ENCODE results near the gene TNRC6C. TPM values are rescaled to one million over a fixed set of nuclear protein-coding genes. Genes with fewer than 3 reads are reported as not detected.

Gene TNRC6C
- polyA plus RNA-seq, 3 donors = 0.38 to 0.80 (median 0.46) TPM

GRCh38 chr17:78013683-78014467 is 55.4 kb downstream of the TNRC6C start:
- Mint-ChIP-seq H3K27ac (peak overlapping the region in 1 of 7 donors; percentile 2), H3K36me3 (peaks cover 10 to 13% of the 10 kb centered on the region in 2 donors), H3K27me3 (ENCODE audit: low read depth in 3 of 3) (no peaks in the 10 kb centered on the region), H3K4me1 (peaks cover 12% of the 10 kb centered on the region), H3K4me3 (no peak overlapping the region), H3K9me3 (no peaks in the 10 kb centered on the region)
- H2AFZ ChIP-seq (ENCODE audit: insufficient read depth, low read depth, low read length, poor library complexity, severe bottlenecking) = no peak overlapping the region
- no peak overlapping the region for H3K4me3 ChIP-seq (replicated peaks in 1 of 3; ENCODE audit: low read depth in 2 of 3, low read length in 3 of 3)
- peaks cover 0 to 8% of the 10 kb centered on the region in 2 donors for H3K36me3 ChIP-seq (replicated peaks in 1 of 2; ENCODE audit: control insufficient read depth in 1 of 2, insufficient read depth in 2 of 2, low read length in 2 of 2)
- H3K79me2 ChIP-seq (ENCODE audit: insufficient read depth, low read length) = no peaks in the 10 kb centered on the region
- H3K27ac ChIP-seq (ENCODE audit: low read depth in 1 of 2, low read length in 2 of 2) = no peak overlapping the region
- peak; percentile 32 to 54 (median 50) for DNase-seq
- intact Hi-C loops (cut with micrococcal nuclease) = loop anchor here (1.0 to 5.0 kb wide), 3 partner anchors 241 to 472 kb away; no protein-coding TSS in a partner anchor
- no CpG with 5 or more reads among the region's 4 CpGs for WGBS (ENCODE audit: insufficient coverage)
- H3K4me1 ChIP-seq (ENCODE audit: control insufficient read depth in 1 of 2, insufficient read depth in 2 of 2, low read length in 2 of 2) = no peaks in the 10 kb centered on the region
- no peaks in the 10 kb centered on the region for H3K9me3 ChIP-seq (replicated peaks in 1 of 2; ENCODE audit: control insufficient read depth in 1 of 2, insufficient read depth in 1 of 2, low read length in 2 of 2)
- no peaks in the 10 kb centered on the region for H3K27me3 ChIP-seq (ENCODE audit: control insufficient read depth in 2 of 2, insufficient read depth in 2 of 2, low read length in 2 of 2)
- no peak overlapping the region for H3K9ac ChIP-seq (ENCODE audit: insufficient read depth, low read length, poor library complexity, severe bottlenecking)
- no peak overlapping the region for H3K4me2 ChIP-seq (replicated peaks; ENCODE audit: extremely low read depth, low read length, poor library complexity, severe bottlenecking)
- TF ChIP-seq, protein P1, sequence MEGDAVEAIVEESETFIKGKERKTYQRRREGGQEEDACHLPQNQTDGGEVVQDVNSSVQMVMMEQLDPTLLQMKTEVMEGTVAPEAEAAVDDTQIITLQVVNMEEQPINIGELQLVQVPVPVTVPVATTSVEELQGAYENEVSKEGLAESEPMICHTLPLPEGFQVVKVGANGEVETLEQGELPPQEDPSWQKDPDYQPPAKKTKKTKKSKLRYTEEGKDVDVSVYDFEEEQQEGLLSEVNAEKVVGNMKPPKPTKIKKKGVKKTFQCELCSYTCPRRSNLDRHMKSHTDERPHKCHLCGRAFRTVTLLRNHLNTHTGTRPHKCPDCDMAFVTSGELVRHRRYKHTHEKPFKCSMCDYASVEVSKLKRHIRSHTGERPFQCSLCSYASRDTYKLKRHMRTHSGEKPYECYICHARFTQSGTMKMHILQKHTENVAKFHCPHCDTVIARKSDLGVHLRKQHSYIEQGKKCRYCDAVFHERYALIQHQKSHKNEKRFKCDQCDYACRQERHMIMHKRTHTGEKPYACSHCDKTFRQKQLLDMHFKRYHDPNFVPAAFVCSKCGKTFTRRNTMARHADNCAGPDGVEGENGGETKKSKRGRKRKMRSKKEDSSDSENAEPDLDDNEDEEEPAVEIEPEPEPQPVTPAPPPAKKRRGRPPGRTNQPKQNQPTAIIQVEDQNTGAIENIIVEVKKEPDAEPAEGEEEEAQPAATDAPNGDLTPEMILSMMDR (IDR thresholded peaks at IDR 0.05) = peak; percentile 87
- H4K20me1 ChIP-seq (ENCODE audit: insufficient read depth, low read length) = no peaks in the 10 kb centered on the region

DNA sequence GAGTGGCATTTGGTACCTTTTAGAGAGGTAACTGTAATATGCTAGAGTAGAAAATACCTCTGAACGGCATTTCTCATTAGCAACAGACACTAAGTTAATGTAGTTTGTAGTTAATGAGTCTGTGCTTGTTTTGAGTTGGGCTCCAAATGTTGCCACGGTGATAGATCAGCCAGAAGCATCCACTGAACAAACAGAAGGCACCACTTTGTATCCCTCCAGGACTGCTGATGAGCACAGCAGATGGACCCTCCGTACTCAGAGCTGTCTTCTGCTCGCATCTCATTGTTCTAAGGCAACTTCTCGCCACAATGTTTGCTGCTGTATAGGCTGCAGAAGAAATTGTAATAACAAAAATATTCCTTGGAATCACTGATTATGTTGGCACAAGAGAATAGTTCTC is 56.1 kb downstream of the TNRC6C start:
- H3K36me3 ChIP-seq (replicated peaks in 1 of 2; ENCODE audit: control insufficient read depth in 1 of 2, insufficient read depth in 2 of 2, low read length in 2 of 2) = peaks cover 0 to 8% of the 10 kb centered on the region in 2 donors
- no peak overlapping the region for H2AFZ ChIP-seq (ENCODE audit: insufficient read depth, low read depth, low read length, poor library complexity, severe bottlenecking)
- Mint-ChIP-seq H3K27ac (no peak overlapping the region), H3K4me1 (peaks cover 12% of the 10 kb centered on the region), H3K27me3 (ENCODE audit: low read depth in 3 of 3) (no peaks in the 10 kb centered on the region), H3K9me3 (no peaks in the 10 kb centered on the region), H3K36me3 (peaks cover 4 to 13% of the 10 kb centered on the region in 2 donors), H3K4me3 (no peak overlapping the region)
- H4K20me1 ChIP-seq (ENCODE audit: insufficient read depth, low read length) = no peaks in the 10 kb centered on the region
- no peak overlapping the region for H3K4me3 ChIP-seq (replicated peaks in 1 of 3; ENCODE audit: low read depth in 2 of 3, low read length in 3 of 3)
- H3K4me1 ChIP-seq (ENCODE audit: control insufficient read depth in 1 of 2, insufficient read depth in 2 of 2, low read length in 2 of 2) = no peaks in the 10 kb centered on the region
- WGBS (ENCODE audit: insufficient coverage) = 100% methylated on average over 2 of the region's 5 CpGs
- H3K4me2 ChIP-seq (replicated peaks; ENCODE audit: extremely low read depth, low read length, poor library complexity, severe bottlenecking) = no peak overlapping the region
- TF ChIP-seq, protein P1 (IDR thresholded peaks at IDR 0.05) = no peak
- H3K27me3 ChIP-seq (ENCODE audit: control insufficient read depth in 2 of 2, insufficient read depth in 2 of 2, low read length in 2 of 2) = no peaks in the 10 kb centered on the region
- DNase-seq = no peak
- H3K27ac ChIP-seq (ENCODE audit: low read depth in 1 of 2, low read length in 2 of 2) = no peak overlapping the region
- no peaks in the 10 kb centered on the region for H3K9me3 ChIP-seq (replicated peaks in 1 of 2; ENCODE audit: control insufficient read depth in 1 of 2, insufficient read depth in 1 of 2, low read length in 2 of 2)
- H3K79me2 ChIP-seq (ENCODE audit: insufficient read depth, low read length) = no peaks in the 10 kb centered on the region
- no peak overlapping the region for H3K9ac ChIP-seq (ENCODE audit: insufficient read depth, low read length, poor library complexity, severe bottlenecking)
- intact Hi-C loops (cut with micrococcal nuclease) = loop anchor here (1.0 to 5.0 kb wide), 3 partner anchors 242 to 472 kb away; no protein-coding TSS in a partner anchor

All from CD14-positive monocyte (primary cell).